Measurements from ENCODE around the gene FAAP20. TPM values are rescaled to one million over a fixed set of nuclear protein-coding genes. Genes with fewer than 3 reads are reported as not detected.

Gene FAAP20
- total and polyA plus RNA-seq, 4 donors: 5.6 to 31.5 (median 15.7) TPM

DNA sequence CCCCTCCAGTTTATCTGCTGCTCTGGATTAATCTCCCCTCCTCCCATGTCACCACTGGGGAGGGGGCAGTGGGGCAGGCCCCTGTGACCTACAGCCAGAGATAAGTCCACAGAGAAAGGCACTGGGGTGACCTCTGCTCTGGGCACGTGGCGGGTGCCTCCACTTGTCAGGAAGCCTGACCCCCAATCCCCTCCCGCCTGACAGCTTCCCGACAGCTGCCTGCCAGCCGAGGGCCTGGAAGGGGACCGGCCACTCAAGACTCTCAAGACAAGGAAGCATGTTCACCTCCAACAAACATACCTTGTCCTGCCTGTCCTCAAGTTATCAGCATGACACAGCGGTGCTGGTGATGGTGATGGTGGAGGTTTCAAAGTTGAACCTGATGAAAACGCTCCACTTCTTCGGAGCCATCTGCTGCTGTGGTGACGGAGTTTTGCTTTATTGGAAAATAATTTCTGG lies 3.2 kb upstream of the FAAP20 start:
- Histone ChIP-seq H3K27ac (ENCODE audit: low read depth in 1 of 2, low read length in 2 of 2) (no peak overlapping the region), H3K27me3 (ENCODE audit: control insufficient read depth in 4 of 4, insufficient read depth in 4 of 4, low read length in 3 of 4) (no peaks in the 10 kb centered on the region), H3K9ac (ENCODE audit: low read depth in 1 of 2, low read length in 2 of 2) (no peak overlapping the region), H3K4me1 (ENCODE audit: control insufficient read depth in 4 of 4, insufficient read depth in 4 of 4, low read length in 3 of 4) (peaks cover 3 to 24% (median 13%) of the 10 kb centered on the region in 4 donors), H3K9me3 (ENCODE audit: control insufficient read depth in 4 of 4, low read length in 3 of 4) (no peaks in the 10 kb centered on the region), H3K36me3 (ENCODE audit: control insufficient read depth in 4 of 4, insufficient read depth in 3 of 4, low read depth in 1 of 4, low read length in 3 of 4) (no peaks in the 10 kb centered on the region), H3K4me3 (ENCODE audit: low read depth in 1 of 3, low read length in 3 of 3) (no peak overlapping the region)
- DNase-seq (ENCODE audit: low spot score): no peak
- no peak for TF ChIP-seq RXRA (IDR thresholded peaks at IDR 0.05)
- WGBS: 92% methylated on average over 10 of the region's 10 CpGs

DNA sequence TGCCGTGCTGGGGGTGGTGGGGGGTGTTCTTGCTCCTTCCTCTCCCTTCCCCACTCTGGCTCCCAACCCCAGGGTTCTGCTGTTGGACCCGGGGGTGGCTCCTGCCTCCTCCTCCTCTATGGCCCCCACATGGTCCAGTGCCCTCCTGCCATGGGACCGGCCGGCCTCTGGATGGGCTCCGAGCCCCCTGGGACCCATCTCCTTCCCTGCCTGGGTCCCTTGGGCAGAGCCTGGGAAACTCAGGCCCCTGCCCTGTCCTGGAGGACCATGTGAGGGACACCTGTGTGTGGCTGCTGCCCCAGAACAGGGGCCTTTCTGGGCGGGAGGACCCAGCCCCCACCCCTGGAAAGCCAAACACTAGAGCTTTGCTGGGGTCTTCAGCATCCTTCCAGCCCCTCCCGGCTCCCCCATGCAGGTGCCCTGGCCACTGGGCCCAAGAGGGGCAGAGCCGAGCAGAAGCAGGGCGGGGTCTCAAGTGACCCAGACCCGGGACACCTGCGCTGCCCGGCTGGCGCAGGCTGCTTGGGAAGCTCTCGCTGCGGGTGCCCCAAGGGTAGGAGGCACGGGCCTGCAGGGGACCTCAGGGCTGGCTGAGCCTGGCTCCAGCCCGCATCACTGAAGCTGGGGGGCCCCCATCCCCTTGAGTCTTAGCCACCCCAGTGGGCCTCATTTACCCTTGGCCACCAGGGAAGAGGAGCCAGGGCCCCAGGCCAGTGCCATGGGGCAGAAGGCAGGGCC lies 2.5 kb upstream of the FAAP20 start:
- no peak overlapping the region for H3K27ac ChIP-seq (ENCODE audit: low read depth in 1 of 2, low read length in 2 of 2)
- WGBS: 92% methylated on average over 17 of the region's 17 CpGs
- H3K9me3 ChIP-seq (ENCODE audit: control insufficient read depth in 4 of 4, low read length in 3 of 4): no peaks in the 10 kb centered on the region
- peaks cover 3 to 24% (median 13%) of the 10 kb centered on the region in 4 donors for H3K4me1 ChIP-seq (ENCODE audit: control insufficient read depth in 4 of 4, insufficient read depth in 4 of 4, low read length in 3 of 4)
- H3K4me3 ChIP-seq (ENCODE audit: low read depth in 1 of 3, low read length in 3 of 3): no peak overlapping the region
- no peak for DNase-seq (ENCODE audit: low spot score)
- H3K9ac ChIP-seq (ENCODE audit: low read depth in 1 of 2, low read length in 2 of 2): no peak overlapping the region
- H3K27me3 ChIP-seq (ENCODE audit: control insufficient read depth in 4 of 4, insufficient read depth in 4 of 4, low read length in 3 of 4): no peaks in the 10 kb centered on the region
- no peak for TF ChIP-seq HNF4G (IDR thresholded peaks at IDR 0.05)
- TF ChIP-seq, protein P1, sequence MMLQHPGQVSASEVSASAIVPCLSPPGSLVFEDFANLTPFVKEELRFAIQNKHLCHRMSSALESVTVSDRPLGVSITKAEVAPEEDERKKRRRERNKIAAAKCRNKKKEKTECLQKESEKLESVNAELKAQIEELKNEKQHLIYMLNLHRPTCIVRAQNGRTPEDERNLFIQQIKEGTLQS (IDR thresholded peaks at IDR 0.05): no peak
- no peak for TF ChIP-seq FOXA1 (IDR thresholded peaks at IDR 0.05)
- H3K36me3 ChIP-seq (ENCODE audit: control insufficient read depth in 4 of 4, insufficient read depth in 3 of 4, low read depth in 1 of 4, low read length in 3 of 4): no peaks in the 10 kb centered on the region

DNA sequence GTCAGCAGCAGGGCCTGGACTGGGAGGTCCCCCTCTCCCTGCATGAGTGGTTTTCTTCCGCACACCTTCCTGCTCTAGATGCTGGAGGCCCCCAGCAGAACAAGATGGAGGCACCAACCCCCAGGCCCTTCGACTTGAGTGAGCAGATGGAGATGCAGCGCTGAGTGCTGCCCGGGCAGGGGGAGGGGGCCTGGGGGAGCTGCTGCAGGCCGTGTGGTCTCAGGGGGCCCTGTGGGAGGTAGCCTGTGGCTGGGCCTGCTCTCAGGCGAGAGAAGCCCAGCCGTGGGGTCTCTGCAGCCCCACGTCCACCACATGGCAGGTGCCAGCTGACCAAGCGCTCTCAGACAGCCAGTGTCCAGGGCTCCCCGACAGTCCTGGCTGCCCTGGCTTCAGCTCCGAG lies 1.2 kb upstream of the FAAP20 start:
- peak overlapping the region; percentile 92 to 93 for H3K27ac ChIP-seq (ENCODE audit: low read depth in 1 of 2, low read length in 2 of 2)

More for the DNA sequence above, 1.2 kb upstream of the FAAP20 start:
- Histone ChIP-seq H3K9me3 (ENCODE audit: control insufficient read depth in 4 of 4, low read length in 3 of 4) (no peaks in the 10 kb centered on the region), H3K9ac (ENCODE audit: low read depth in 1 of 2, low read length in 2 of 2) (no peak overlapping the region), H3K36me3 (ENCODE audit: control insufficient read depth in 4 of 4, insufficient read depth in 3 of 4, low read depth in 1 of 4, low read length in 3 of 4) (no peaks in the 10 kb centered on the region), H3K4me1 (ENCODE audit: control insufficient read depth in 4 of 4, insufficient read depth in 4 of 4, low read length in 3 of 4) (peaks cover 7 to 29% (median 19%) of the 10 kb centered on the region in 4 donors), H3K27me3 (ENCODE audit: control insufficient read depth in 4 of 4, insufficient read depth in 4 of 4, low read length in 3 of 4) (no peaks in the 10 kb centered on the region), H3K4me3 (ENCODE audit: low read depth in 1 of 3, low read length in 3 of 3) (no peak overlapping the region)
- WGBS: 84% methylated on average over 11 of the region's 11 CpGs
- TF ChIP-seq FOXA1 (IDR thresholded peaks at IDR 0.05) (no peak), HNF4G (IDR thresholded peaks at IDR 0.05) (no peak), FOXA2 (IDR thresholded peaks at IDR 0.05) (no peak), GABPA (IDR thresholded peaks at IDR 0.05 in 1 of 2, conservative IDR thresholded peaks at IDR 0.05 in 1 of 2) (no peak), HNF4A (conservative IDR thresholded peaks at IDR 0.05) (no peak), RXRA (IDR thresholded peaks at IDR 0.05) (no peak), NR2F2 (IDR thresholded peaks at IDR 0.05) (no peak)
- TF ChIP-seq, protein P1 (IDR thresholded peaks at IDR 0.05): no peak
- TF ChIP-seq, protein P2, sequence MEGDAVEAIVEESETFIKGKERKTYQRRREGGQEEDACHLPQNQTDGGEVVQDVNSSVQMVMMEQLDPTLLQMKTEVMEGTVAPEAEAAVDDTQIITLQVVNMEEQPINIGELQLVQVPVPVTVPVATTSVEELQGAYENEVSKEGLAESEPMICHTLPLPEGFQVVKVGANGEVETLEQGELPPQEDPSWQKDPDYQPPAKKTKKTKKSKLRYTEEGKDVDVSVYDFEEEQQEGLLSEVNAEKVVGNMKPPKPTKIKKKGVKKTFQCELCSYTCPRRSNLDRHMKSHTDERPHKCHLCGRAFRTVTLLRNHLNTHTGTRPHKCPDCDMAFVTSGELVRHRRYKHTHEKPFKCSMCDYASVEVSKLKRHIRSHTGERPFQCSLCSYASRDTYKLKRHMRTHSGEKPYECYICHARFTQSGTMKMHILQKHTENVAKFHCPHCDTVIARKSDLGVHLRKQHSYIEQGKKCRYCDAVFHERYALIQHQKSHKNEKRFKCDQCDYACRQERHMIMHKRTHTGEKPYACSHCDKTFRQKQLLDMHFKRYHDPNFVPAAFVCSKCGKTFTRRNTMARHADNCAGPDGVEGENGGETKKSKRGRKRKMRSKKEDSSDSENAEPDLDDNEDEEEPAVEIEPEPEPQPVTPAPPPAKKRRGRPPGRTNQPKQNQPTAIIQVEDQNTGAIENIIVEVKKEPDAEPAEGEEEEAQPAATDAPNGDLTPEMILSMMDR (IDR thresholded peaks at IDR 0.05; ENCODE audit: low read depth, low read length, missing input control): no peak
- TF ChIP-seq, protein P3, sequence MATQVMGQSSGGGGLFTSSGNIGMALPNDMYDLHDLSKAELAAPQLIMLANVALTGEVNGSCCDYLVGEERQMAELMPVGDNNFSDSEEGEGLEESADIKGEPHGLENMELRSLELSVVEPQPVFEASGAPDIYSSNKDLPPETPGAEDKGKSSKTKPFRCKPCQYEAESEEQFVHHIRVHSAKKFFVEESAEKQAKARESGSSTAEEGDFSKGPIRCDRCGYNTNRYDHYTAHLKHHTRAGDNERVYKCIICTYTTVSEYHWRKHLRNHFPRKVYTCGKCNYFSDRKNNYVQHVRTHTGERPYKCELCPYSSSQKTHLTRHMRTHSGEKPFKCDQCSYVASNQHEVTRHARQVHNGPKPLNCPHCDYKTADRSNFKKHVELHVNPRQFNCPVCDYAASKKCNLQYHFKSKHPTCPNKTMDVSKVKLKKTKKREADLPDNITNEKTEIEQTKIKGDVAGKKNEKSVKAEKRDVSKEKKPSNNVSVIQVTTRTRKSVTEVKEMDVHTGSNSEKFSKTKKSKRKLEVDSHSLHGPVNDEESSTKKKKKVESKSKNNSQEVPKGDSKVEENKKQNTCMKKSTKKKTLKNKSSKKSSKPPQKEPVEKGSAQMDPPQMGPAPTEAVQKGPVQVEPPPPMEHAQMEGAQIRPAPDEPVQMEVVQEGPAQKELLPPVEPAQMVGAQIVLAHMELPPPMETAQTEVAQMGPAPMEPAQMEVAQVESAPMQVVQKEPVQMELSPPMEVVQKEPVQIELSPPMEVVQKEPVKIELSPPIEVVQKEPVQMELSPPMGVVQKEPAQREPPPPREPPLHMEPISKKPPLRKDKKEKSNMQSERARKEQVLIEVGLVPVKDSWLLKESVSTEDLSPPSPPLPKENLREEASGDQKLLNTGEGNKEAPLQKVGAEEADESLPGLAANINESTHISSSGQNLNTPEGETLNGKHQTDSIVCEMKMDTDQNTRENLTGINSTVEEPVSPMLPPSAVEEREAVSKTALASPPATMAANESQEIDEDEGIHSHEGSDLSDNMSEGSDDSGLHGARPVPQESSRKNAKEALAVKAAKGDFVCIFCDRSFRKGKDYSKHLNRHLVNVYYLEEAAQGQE (IDR thresholded peaks at IDR 0.05): no peak
- TF ChIP-seq, protein P4, sequence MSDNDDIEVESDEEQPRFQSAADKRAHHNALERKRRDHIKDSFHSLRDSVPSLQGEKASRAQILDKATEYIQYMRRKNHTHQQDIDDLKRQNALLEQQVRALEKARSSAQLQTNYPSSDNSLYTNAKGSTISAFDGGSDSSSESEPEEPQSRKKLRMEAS (IDR thresholded peaks at IDR 0.05): no peak
- DNase-seq (ENCODE audit: low spot score): no peak
